GM12878 (cell line): Measurements from ENCODE around the gene SLC31A1. TPM values are rescaled to one million over a fixed set of nuclear protein-coding genes. Genes with fewer than 3 reads are reported as not detected.

Experiments used
- ATAC-seq: fragments of 200-7000 bp; cut with Tn5 transposase; 3 replicates; pipeline ENCODE4 v1.9.1; 2020; ENCODE audit warnings: mild to moderate bottlenecking, moderate library complexity
- BruUV-seq: library from RNA; stranded (reverse); fragments of 400-500 nt; replicated peaks from 2 replicates; lab custom pipeline; 2021; lab: Mats Ljungman, UMichigan
- CTCF ChIA-PET: fragments of 300-600 bp; sonication (Branson Sonifier 250); formaldehyde crosslinking; extraction: SDS; loops from one replicate; lab custom pipeline; 2021; ENCODE audit warnings: inconsistent platforms; lab: Yijun Ruan, JAX
- POLR2A ChIA-PET: fragments of 350-600 bp; formaldehyde crosslinking; extraction: SDS; loops from one replicate; lab custom pipeline; 2021; ENCODE audit warnings: inconsistent platforms; lab: Charles Lee
- RAD21 ChIA-PET: fragments of 300-600 bp; sonication (Branson Sonifier 250); formaldehyde crosslinking; loops from one replicate; lab custom pipeline; 2023; ENCODE audit warnings: antibody characterized with exemption; ENCODE audit not compliant: unreplicated experiment; lab: Charles Lee
- SMC1A ChIA-PET: fragments of 300-600 bp; sonication (Branson Sonifier 250); formaldehyde crosslinking; loops from one replicate; lab custom pipeline; 2023; ENCODE audit not compliant: unreplicated experiment, uncharacterized antibody; lab: Charles Lee
- DNase-seq: peaks from one replicate; pipeline ENCODE4 v3.0.0-alpha.2; 2011; ENCODE audit warnings: low read depth, low spot score
- FAIRE-seq: peaks from 3 replicates; lab custom pipeline; 2011; peaks lifted over from hg19 to GRCh38; lab: Jason Lieb, UNC
- H2AFZ ChIP-seq: 2 replicates; pipeline ENCODE4 v1.6.0; 2011; ENCODE audit warnings: low read depth, low read length, control low read depth; ENCODE audit not compliant: control insufficient read depth
- H3K27ac ChIP-seq: 2 replicates; pipeline ENCODE4 v1.5.1; 2011; ENCODE audit warnings: control low read depth; ENCODE audit not compliant: control insufficient read depth, insufficient read depth
- H3K27me3 ChIP-seq, 2 experiments: replicated peaks in 1 of 2; 2 replicates each; pipeline versions ENCODE4 v1.6.0 to v1.6.1; 2011; ENCODE audit warnings: low read length in 1 of 2; ENCODE audit not compliant: control insufficient read depth in 2 of 2, insufficient read depth in 2 of 2
- H3K36me3 ChIP-seq, 2 experiments: 2 replicates each; pipeline ENCODE4 v1.5.1; 2011; ENCODE audit warnings: low read length in 1 of 2; ENCODE audit not compliant: control insufficient read depth in 2 of 2, insufficient read depth in 2 of 2
- H3K4me1 ChIP-seq: 2 replicates; pipeline ENCODE4 v1.6.1; 2011; ENCODE audit warnings: mild to moderate bottlenecking, low read length, moderate library complexity, mixed read lengths; ENCODE audit not compliant: control insufficient read depth, insufficient read depth
- H3K4me2 ChIP-seq: 2 replicates; pipeline ENCODE4 v1.6.0; 2011; ENCODE audit warnings: control low read depth; ENCODE audit not compliant: control insufficient read depth, insufficient read depth
- H3K4me3 ChIP-seq: fragments of 200-600 bp; sonication (generic); 2 replicates; pipeline ENCODE4 v1.5.1; 2016
- H3K79me2 ChIP-seq: 2 replicates; pipeline ENCODE4 v1.6.0; 2011; ENCODE audit warnings: low read length; ENCODE audit not compliant: control insufficient read depth, insufficient read depth
- H3K9ac ChIP-seq: 2 replicates; pipeline ENCODE4 v1.8.0; 2011; ENCODE audit warnings: low read length, control low read depth, mixed read lengths; ENCODE audit not compliant: control insufficient read depth, insufficient read depth
- H3K9me3 ChIP-seq: replicated peaks from 3 replicates; pipeline ENCODE4 v1.5.1; 2011; ENCODE audit warnings: mild to moderate bottlenecking, low read length; ENCODE audit not compliant: control insufficient read depth, insufficient read depth
- H4K20me1 ChIP-seq: 2 replicates; pipeline ENCODE4 v1.6.0; 2011; ENCODE audit not compliant: control insufficient read depth, insufficient read depth
- BMI1 ChIP-seq: fragments of 450-650 bp; IDR thresholded peaks from 2 replicates; pipeline ENCODE4 v1.6.1; 2016; ENCODE audit warnings: mild to moderate bottlenecking, moderate library complexity, borderline replicate concordance
- CBX5 ChIP-seq: sonication (generic); IDR thresholded peaks from 2 replicates; pipeline ENCODE4 v1.6.1; 2016; ENCODE audit warnings: low read depth, moderate library complexity, mild to moderate bottlenecking, inconsistent platforms
- JUNB ChIP-seq: IDR thresholded peaks from 2 replicates; pipeline ENCODE4 v1.6.1; 2016; ENCODE audit warnings: antibody characterized with exemption, mild to moderate bottlenecking
- LARP7 ChIP-seq: fragments of 450-650 bp; IDR thresholded peaks from 2 replicates; pipeline ENCODE4 v1.6.1; 2017; ENCODE audit warnings: mild to moderate bottlenecking
- MXI1 ChIP-seq: fragments of 150-350 bp; IDR thresholded peaks from 2 replicates; pipeline ENCODE4 v1.6.1; 2011; ENCODE audit warnings: low read depth, mild to moderate bottlenecking, inconsistent platforms, low read length, improper control_type of control experiment
- NFYA ChIP-seq: IDR thresholded peaks from 2 replicates; pipeline ENCODE4 v1.6.1; 2011; ENCODE audit warnings: low read depth, mild to moderate bottlenecking, low read length, improper control_type of control experiment, borderline replicate concordance
- POLR2A ChIP-seq: IDR thresholded peaks from 2 replicates; pipeline ENCODE4 v1.6.1; 2011; ENCODE audit warnings: low read depth, mild to moderate bottlenecking, low read length
- SPI1 ChIP-seq: IDR thresholded peaks from 2 replicates; pipeline ENCODE4 v1.6.1; 2011; ENCODE audit warnings: low read depth, mild to moderate bottlenecking, low read length, moderate library complexity, borderline replicate concordance; ENCODE audit not compliant: insufficient read depth
- SREBF2 ChIP-seq: IDR thresholded peaks from 2 replicates; pipeline ENCODE4 v1.6.1; 2012; ENCODE audit warnings: mild to moderate bottlenecking, low read length
- TBL1XR1 ChIP-seq: IDR thresholded peaks from 2 replicates; pipeline ENCODE4 v1.6.1; 2012; ENCODE audit warnings: low read depth, low read length, improper control_type of control experiment
- WRNIP1 ChIP-seq: IDR thresholded peaks from 2 replicates; pipeline ENCODE4 v1.6.1; 2011; ENCODE audit warnings: low read depth, low read length, improper control_type of control experiment, borderline replicate concordance
- WGBS: methylation state at CpG from one replicate; pipeline ENCODE4 v1.1.6; 2016; ENCODE audit warnings: low lambda C conversion rate; ENCODE audit not compliant: insufficient replicate concordance, insufficient coverage; ENCODE audit errors: missing lambda C conversion rate; 5-methylcytosine and 5-hydroxymethylcytosine counted together
- in situ Hi-C: fragments of 300-500 bp; cut with MboI; formaldehyde crosslinking; loops from 9 replicates; pipeline ENCODE4 v1.14.3; 2018; ENCODE audit warnings: mixed read lengths
- intact Hi-C: fragments of 100-400 bp; cut with micrococcal nuclease; formaldehyde crosslinking; loops from one replicate; pipeline ENCODE4 v1.14.2; 2022; ENCODE audit not compliant: unreplicated experiment
- polyA plus RNA-seq, 11 experiments: library from polyadenylated mRNA; depleted of rRNA in 4 of 11; unstranded in 6 of 11; stranded (reverse) in 5 of 11; fragments of >200 nt; fragmentation: Nextera tagmentation in 4 of 11; fragmentation: Illumina TruSeq in 1 of 11; extraction: Ambion mirVana in 4 of 11; extraction: Trizol in 1 of 11; gene quantifications; 1 replicate in 1 of 11; 2 replicates in 10 of 11; pipeline versions ENCODE4 v1.2.1 to v1.2.3, GENCODE V29; 2011 to 2016; ENCODE audit warnings: inconsistent platforms in 2 of 11, missing spikeins in 2 of 11, low read depth in 1 of 11
- total RNA-seq, 4 experiments: library from RNA; depleted of rRNA in 3 of 4; stranded (reverse); fragments of >200 nt in 3 of 4; fragmentation: Illumina TruSeq in 1 of 4; extraction: Trizol in 1 of 4; gene quantifications; 2 replicates each; pipeline versions ENCODE4 v1.2.1 to v1.2.3, GENCODE V29; 2013 to 2021

Gene SLC31A1
- total and polyA plus RNA-seq, 10 of the 15 experiments (the other 5 are each of a cell fraction or from before 2014, with no cell fraction given), result 7.3 to 16.2 (median 10.5) TPM

GRCh38 chr9:113187929-113188595 lies 33.3 kb upstream of the SLC31A1 start:
- no peak overlapping the region for H3K4me3 ChIP-seq
- no peaks in the 10 kb centered on the region for H3K4me1 ChIP-seq
- no peak for TF ChIP-seq NFYA
- TF ChIP-seq WRNIP1, result no peak
- no peak for TF ChIP-seq CBX5
- TF ChIP-seq BMI1, result no peak
- no peak for TF ChIP-seq TBL1XR1
- POLR2A ChIA-PET, result no interaction called here
- SMC1A ChIA-PET, result interaction anchor here (0.9 kb wide), 1 partner anchor 467 kb away, joined by 3 read pairs; no protein-coding TSS in a partner anchor
- no peak for ATAC-seq
- no peak overlapping the region for H3K27ac ChIP-seq
- no peaks in the 10 kb centered on the region for H3K27me3 ChIP-seq
- DNase-seq, result no peak
- H3K9me3 ChIP-seq, result no peaks in the 10 kb centered on the region
- no peaks in the 10 kb centered on the region for H4K20me1 ChIP-seq
- no peaks in the 10 kb centered on the region for H3K79me2 ChIP-seq
- BruUV-seq, result no TSS peak
- CTCF ChIA-PET, result no interaction called here
- H2AFZ ChIP-seq, result no peak overlapping the region
- no peak for FAIRE-seq
- H3K4me2 ChIP-seq, result no peak overlapping the region
- peaks cover 15 to 34% of the 10 kb centered on the region in 2 experiments for H3K36me3 ChIP-seq
- intact Hi-C loops, result no loop called here
- RAD21 ChIA-PET, result no interaction called here
- no peak overlapping the region for H3K9ac ChIP-seq
- in situ Hi-C loops, result no loop called here
- WGBS, result over 99% methylated on average over 9 of the region's 9 CpGs

DNA sequence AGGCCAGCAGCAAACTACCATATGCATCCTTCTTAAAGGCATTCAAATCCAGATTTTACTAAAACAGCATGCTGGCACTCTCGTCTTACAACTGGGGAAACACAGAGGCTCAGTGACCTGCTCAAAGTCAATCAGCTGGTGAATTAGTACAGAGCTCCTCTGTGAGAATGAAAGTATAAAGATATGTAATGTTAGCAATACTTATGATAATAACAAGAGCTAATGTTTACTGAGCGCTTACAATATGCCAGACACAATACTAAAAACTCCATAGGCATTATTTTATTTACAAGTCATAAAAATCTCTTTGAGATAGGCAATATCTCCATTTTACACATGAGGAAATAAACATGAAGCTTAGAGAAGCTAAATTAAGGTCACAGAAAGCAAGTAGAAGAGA lies 28.9 kb upstream of the SLC31A1 start:
- FAIRE-seq (no peak), DNase-seq (no peak), ATAC-seq (no peak)
- ChIA-PET POLR2A (interaction anchor here (0.5 kb wide), 1 partner anchor 446 kb away, joined by 4 read pairs; no protein-coding TSS in a partner anchor), CTCF (no interaction called here), SMC1A (interaction anchor here (0.7 to 1.0 kb wide), 2 partner anchors 18 to 70 kb away, joined by 3 to 4 read pairs; no protein-coding TSS in a partner anchor), RAD21 (no interaction called here)
- H3K9ac ChIP-seq, result no peak overlapping the region
- H3K4me2 ChIP-seq, result no peak overlapping the region
- intact Hi-C loops, result no loop called here
- no TSS peak for BruUV-seq
- H3K4me1 ChIP-seq, result no peaks in the 10 kb centered on the region
- no peak for TF ChIP-seq JUNB
- no peak for TF ChIP-seq SREBF2
- no peak for TF ChIP-seq SPI1
- no peak for TF ChIP-seq LARP7
- no peak for TF ChIP-seq MXI1
- no peak for TF ChIP-seq POLR2A
- in situ Hi-C loops, result no loop called here
- H3K36me3 ChIP-seq, result peaks cover 2 to 35% of the 10 kb centered on the region in 2 experiments
- no peaks in the 10 kb centered on the region for H3K79me2 ChIP-seq
- no peaks in the 10 kb centered on the region for H4K20me1 ChIP-seq
- no peak overlapping the region for H3K27ac ChIP-seq
- H3K9me3 ChIP-seq, result no peaks in the 10 kb centered on the region
- H3K4me3 ChIP-seq, result no peak overlapping the region
- 81% methylated on average over 2 of the region's 2 CpGs for WGBS
- no peaks in the 10 kb centered on the region for H3K27me3 ChIP-seq
- no peak overlapping the region for H2AFZ ChIP-seq
